Fibroblast of skin of scalp (primary cell): Measurements from ENCODE around the gene COX4I2.
A peak's percentile ranks its signal among the peaks of the same experiment; 100 is the strongest.
"Not testable (repeated sequence)": the region's sequence is repeated elsewhere in the genome, so short reads cannot be mapped to it uniquely, and the experiment has no call there.

Experiments used
- DNase-seq: peaks from one replicate; pipeline ENCODE4 v3.0.0-alpha.2; 2013

Gene COX4I2

DNA sequence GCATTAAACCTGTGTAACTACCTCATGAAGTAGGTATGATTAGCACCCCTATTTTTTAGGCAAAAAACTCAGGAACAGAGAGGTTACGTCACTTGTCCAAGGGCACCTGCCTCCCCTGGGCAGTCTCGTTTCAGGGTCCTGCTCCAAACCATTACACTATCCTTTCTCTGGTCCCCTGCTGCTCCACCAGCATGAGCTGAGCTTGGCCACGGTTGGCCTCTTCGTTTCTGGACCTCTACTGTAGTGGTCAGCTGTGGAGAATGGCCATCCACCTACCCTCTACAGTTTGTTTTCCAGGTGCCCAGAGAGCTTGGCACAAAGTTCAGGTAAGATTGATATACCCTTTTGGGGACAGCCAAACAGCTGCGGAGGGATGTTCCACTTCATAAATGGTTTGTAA, 16.8 kb downstream of the COX4I2 start:
- DNase-seq = no peak

DNA sequence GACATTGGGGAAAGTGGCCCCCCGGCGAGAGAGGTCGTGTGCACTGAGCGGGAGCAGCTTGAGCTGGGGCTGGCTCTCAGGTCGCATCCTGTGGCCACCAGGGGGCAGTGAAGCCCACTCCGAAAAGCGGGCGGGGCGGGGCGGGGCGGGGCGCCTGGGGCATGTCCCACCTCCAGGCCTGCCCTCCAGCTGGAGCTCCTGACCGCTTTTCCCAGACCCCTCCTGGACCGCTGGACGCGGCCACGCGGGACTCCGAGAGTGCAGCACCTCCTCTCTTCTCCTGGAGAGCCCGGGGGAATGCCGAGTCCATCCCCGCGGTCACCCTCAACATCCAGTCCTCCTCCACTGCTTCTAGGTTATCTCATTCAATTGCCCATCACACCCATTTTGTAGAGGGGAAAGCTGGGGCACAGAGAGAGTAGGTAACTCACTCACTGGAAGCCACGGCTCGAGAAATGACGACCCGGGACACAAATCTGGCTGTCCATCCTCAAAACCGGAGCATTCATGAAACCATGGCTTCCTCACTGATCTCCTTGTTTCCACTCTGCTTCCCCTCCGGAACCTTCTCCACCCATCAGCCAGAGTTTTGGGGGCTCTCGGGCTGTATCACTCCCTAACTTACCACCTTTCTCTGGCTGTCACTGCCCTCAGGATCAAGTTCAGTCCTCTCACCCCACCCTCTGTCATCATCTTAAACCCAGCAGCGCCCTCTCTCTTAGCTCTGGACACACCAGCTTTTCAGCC, 24.1 kb downstream of the COX4I2 start:
- DNase-seq = peak; percentile 79

DNA sequence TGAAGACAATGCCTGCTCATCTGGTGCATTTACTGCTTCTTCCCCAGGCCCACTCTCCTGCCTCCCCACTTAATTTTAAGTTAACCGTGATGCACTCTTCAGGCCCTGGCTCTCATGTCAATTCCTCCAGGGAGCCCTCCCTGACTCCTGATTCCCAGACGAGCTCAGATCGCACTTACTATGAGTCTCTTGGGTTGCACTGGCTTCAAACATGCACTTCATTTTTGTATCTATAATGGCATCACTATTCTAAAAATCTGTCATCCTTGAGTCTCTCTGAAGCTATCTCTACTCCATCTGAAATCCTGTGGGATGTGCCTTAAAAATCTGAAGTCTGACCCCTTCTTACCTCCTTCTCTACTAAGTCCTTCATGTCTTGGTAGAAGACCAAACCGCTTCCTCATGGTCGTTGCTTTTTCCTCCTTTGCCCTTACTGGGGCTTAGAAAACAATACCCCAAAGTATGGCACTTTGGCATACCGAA, 24.7 kb downstream of the COX4I2 start:
- DNase-seq = no peak

DNA sequence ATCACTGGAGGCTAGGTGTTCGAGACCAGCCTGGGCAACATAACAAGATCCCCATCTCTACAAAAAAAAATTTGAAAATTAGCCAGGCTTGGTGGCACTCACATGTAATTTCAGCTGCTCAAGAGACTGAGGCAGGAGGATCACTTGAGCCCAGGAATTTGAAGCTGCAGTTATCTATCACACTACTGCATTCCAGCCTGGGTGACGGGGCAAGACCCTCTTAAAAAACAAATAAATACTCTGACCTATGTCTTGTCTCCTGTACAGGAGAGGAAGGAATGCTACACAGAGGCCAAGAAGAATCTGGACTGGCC, 25.8 kb downstream of the COX4I2 start:
- DNase-seq = no peak

DNA sequence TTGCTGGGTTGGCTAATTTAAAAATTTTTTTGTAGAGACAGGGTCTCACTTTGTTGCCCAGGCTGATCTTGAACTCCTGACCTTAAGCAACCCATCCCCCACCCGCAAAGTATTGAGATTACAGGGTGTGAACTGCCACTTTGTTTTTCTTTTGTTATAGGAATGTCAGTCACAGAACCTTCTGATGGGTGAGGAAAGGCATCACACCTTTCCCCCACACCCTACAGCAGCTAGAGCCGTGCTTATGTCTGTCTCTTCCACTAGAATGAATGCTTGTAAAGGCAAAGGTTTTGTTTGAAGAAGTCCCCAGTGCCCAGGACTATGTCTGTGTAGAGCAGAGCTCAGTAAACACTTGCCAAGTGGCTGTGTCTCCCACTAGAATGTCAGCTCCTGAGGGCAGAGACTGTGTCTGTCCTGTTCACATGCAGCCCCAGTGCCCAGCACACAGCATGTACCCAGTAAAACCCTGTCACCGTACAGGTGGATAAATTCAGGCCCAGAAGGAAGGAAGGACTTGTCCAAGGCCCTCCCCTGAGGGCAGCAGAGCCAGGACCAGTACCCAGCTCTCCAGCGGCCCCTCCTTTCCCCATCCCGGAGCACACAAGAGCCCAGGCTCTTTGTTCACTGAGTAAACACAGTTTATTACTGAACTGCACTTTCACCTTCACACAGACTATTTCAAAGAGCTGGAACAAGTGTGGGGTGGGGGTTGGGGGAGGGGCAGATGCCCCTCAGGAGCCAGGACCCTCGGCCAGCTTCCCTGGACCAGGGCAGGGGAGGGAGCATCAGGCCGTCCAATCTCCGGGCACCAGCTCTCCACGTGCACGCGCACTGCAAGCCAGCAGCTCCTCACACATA, 26.4 kb downstream of the COX4I2 start:
- DNase-seq = no peak

GRCh38 chr20:31664696-31665354, 27.1 kb downstream of the COX4I2 start:
- DNase-seq = no peak

- DNase-seq = no peak
Measured at GRCh38 chr20:31665753-31666152, 28.0 kb downstream of the COX4I2 start.

- DNase-seq = no peak
Measured at GRCh38 chr20:31666258-31667042, 28.7 kb downstream of the COX4I2 start.

GRCh38 chr20:31667315-31668285, 29.9 kb downstream of the COX4I2 start:
- DNase-seq = no peak

GRCh38 chr20:31668944-31669343, 31.2 kb downstream of the COX4I2 start:
- not testable (repeated sequence) for DNase-seq

DNA sequence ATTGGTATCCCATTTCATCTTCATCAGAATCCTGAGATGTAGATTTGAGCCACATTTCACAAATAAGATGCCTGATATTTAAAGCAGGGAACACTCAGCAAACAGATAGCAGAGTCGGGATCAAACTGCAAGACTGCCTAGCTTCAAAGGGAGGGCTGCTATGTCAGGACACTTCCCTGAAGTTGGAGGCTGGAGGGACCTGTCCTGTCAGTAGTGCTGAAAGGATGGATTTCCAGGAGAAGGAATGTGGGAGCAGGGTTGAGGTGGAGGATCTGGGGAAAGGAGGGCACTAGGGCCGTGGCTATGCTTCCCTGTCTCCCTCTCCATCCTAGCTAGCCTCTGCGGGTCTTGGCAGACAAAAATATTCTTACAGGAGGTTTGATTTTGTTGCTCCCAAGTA, 32.2 kb downstream of the COX4I2 start:
- DNase-seq = no peak

- no peak for DNase-seq
Measured at GRCh38 chr20:31670371-31671228, 32.9 kb downstream of the COX4I2 start.

- no peak for DNase-seq
Measured at GRCh38 chr20:31671324-31671723, 33.6 kb downstream of the COX4I2 start.

DNA sequence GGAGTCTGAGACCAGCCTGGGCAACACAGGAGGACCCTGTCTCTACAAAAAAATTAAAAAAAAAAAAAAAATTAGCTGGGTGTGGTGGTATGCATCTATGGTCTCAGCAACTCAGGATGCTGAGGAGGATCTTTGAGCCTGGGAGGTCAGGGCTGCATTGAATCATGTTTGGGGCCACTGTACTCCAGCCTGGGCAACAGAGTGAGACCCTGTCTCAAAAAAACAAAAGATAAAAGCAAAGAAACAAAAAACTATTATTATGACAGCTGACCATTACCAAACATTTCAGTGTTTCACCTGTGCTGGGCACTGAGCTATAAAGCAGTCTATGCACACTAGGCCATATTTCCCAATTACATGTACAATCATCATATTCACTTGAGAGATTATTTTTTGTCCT, 35.7 kb downstream of the COX4I2 start:
- no peak for DNase-seq

- DNase-seq = no peak
Measured at GRCh38 chr20:31673943-31674463, 36.3 kb downstream of the COX4I2 start.

GRCh38 chr20:31674895-31675827, 37.4 kb downstream of the COX4I2 start:
- peak; percentile 82 for DNase-seq

- DNase-seq = no peak
Measured at GRCh38 chr20:31675828-31676608, 38.3 kb downstream of the COX4I2 start.

GRCh38 chr20:31676609-31676989, 38.9 kb downstream of the COX4I2 start:
- DNase-seq = no peak
